Measurements from ENCODE around the gene EHF. TPM values are rescaled to one million over a fixed set of nuclear protein-coding genes. Genes with fewer than 3 reads are reported as not detected.

The EHF gene
- total and polyA plus RNA-seq, 2 of the 13 experiments (the other 11 are each of a cell fraction or from before 2014, with no cell fraction given), result 0.04 to 0.46 TPM

- peak; percentile 98 for TF ChIP-seq ISL2 (CRISPR knock-in tag; IDR thresholded peaks at IDR 0.05)
- TF ChIP-seq TFAP4 (IDR thresholded peaks at IDR 0.05; ENCODE audit: borderline replicate concordance, low read depth), result no peak
- TF ChIP-seq ZSCAN12 (CRISPR knock-in tag; IDR thresholded peaks at IDR 0.05), result no peak
- TF ChIP-seq CREM (IDR thresholded peaks at IDR 0.05), result peak; percentile 87
- TF ChIP-seq CREM (CRISPR knock-in tag; IDR thresholded peaks at IDR 0.05), result no peak
- TF ChIP-seq, protein P1, sequence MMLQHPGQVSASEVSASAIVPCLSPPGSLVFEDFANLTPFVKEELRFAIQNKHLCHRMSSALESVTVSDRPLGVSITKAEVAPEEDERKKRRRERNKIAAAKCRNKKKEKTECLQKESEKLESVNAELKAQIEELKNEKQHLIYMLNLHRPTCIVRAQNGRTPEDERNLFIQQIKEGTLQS (CRISPR knock-in tag; IDR thresholded peaks at IDR 0.05), result peak; percentile 71
- TF ChIP-seq ZNF513 (CRISPR knock-in tag; conservative IDR thresholded peaks at IDR 0.05), result no peak
- no peak for TF ChIP-seq NFE2L1 (CRISPR knock-in tag; IDR thresholded peaks at IDR 0.05; ENCODE audit: borderline replicate concordance)
- TF ChIP-seq MEIS2 (CRISPR knock-in tag; IDR thresholded peaks at IDR 0.05), result peak; percentile 88
- no peak for TF ChIP-seq ZIK1 (CRISPR knock-in tag; IDR thresholded peaks at IDR 0.05; ENCODE audit: borderline replicate concordance, low read depth)
- no peak for TF ChIP-seq ZBTB7A (CRISPR knock-in tag; IDR thresholded peaks at IDR 0.05)
- TF ChIP-seq, protein P2, sequence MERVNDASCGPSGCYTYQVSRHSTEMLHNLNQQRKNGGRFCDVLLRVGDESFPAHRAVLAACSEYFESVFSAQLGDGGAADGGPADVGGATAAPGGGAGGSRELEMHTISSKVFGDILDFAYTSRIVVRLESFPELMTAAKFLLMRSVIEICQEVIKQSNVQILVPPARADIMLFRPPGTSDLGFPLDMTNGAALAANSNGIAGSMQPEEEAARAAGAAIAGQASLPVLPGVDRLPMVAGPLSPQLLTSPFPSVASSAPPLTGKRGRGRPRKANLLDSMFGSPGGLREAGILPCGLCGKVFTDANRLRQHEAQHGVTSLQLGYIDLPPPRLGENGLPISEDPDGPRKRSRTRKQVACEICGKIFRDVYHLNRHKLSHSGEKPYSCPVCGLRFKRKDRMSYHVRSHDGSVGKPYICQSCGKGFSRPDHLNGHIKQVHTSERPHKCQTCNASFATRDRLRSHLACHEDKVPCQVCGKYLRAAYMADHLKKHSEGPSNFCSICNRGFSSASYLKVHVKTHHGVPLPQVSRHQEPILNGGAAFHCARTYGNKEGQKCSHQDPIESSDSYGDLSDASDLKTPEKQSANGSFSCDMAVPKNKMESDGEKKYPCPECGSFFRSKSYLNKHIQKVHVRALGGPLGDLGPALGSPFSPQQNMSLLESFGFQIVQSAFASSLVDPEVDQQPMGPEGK (CRISPR knock-in tag; IDR thresholded peaks at IDR 0.05), result 0 out of 2 replicates have a peak, but pooled peaks have one; percentile 10
- peak; percentile 82; the same call in 1 of the 2 replicates for TF ChIP-seq SOX13 (IDR thresholded peaks at IDR 0.05)
- TF ChIP-seq SOX13 (CRISPR knock-in tag; conservative IDR thresholded peaks at IDR 0.05 in 1 of 2, IDR thresholded peaks at IDR 0.05 in 1 of 2), result peak in 1 of 2 experiments; percentile 96; a peak in 2 of 4 replicates
- TF ChIP-seq, protein P3, sequence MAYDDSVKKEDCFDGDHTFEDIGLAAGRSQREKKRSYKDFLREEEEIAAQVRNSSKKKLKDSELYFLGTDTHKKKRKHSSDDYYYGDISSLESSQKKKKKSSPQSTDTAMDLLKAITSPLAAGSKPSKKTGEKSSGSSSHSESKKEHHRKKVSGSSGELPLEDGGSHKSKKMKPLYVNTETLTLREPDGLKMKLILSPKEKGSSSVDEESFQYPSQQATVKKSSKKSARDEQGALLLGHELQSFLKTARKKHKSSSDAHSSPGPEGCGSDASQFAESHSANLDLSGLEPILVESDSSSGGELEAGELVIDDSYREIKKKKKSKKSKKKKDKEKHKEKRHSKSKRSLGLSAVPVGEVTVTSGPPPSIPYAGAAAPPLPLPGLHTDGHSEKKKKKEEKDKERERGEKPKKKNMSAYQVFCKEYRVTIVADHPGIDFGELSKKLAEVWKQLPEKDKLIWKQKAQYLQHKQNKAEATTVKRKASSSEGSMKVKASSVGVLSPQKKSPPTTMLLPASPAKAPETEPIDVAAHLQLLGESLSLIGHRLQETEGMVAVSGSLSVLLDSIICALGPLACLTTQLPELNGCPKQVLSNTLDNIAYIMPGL (CRISPR knock-in tag; IDR thresholded peaks at IDR 0.05; ENCODE audit: borderline replicate concordance in 1 of 2, low read depth in 1 of 2), result peak in 1 of 2 experiments; percentile 40; a peak in 1 of 4 replicates
- TF ChIP-seq, protein P4, sequence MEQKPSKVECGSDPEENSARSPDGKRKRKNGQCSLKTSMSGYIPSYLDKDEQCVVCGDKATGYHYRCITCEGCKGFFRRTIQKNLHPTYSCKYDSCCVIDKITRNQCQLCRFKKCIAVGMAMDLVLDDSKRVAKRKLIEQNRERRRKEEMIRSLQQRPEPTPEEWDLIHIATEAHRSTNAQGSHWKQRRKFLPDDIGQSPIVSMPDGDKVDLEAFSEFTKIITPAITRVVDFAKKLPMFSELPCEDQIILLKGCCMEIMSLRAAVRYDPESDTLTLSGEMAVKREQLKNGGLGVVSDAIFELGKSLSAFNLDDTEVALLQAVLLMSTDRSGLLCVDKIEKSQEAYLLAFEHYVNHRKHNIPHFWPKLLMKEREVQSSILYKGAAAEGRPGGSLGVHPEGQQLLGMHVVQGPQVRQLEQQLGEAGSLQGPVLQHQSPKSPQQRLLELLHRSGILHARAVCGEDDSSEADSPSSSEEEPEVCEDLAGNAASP (CRISPR knock-in tag; IDR thresholded peaks at IDR 0.05; ENCODE audit: borderline replicate concordance), result peak; percentile 84; the same call in 1 of the 2 replicates
- no peak for TF ChIP-seq ETV6 (CRISPR knock-in tag; conservative IDR thresholded peaks at IDR 0.05)
- peak; percentile 59 for TF ChIP-seq SAP130 (CRISPR knock-in tag; IDR thresholded peaks at IDR 0.05; ENCODE audit: low read depth)
- TF ChIP-seq SAFB2 (CRISPR knock-in tag; IDR thresholded peaks at IDR 0.05; ENCODE audit: borderline replicate concordance, low read depth), result no peak
- TF ChIP-seq, protein P5, sequence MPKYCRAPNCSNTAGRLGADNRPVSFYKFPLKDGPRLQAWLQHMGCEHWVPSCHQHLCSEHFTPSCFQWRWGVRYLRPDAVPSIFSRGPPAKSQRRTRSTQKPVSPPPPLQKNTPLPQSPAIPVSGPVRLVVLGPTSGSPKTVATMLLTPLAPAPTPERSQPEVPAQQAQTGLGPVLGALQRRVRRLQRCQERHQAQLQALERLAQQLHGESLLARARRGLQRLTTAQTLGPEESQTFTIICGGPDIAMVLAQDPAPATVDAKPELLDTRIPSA (CRISPR knock-in tag; IDR thresholded peaks at IDR 0.05; ENCODE audit: borderline replicate concordance), result no peak
Observed at GRCh38 chr11:34665077-34665835, 44.4 kb downstream of the EHF start (continued).

Data from HepG2 (cell line).